Stimulated activated CD4-positive, alpha-beta T cell treated with anti-CD3 and anti-CD28 coated beads, Interleukin-1b, Interleukin-23, amount 100 ng/mL, for 4 hours (primary cell): ENCODE data around the gene HAT1.
"Not testable (repeated sequence)": the region's sequence is repeated elsewhere in the genome, so short reads cannot be mapped to it uniquely, and the experiment has no call there.

Experiments
- DNase-seq, 2 donors: peaks; one replicate each; pipeline ENCODE4 v3.0.0-alpha.2; 2020; ENCODE audit warnings: low read depth in 2 of 2

Gene HAT1

GRCh38 chr2:171972329-171972982, 50.2 kb downstream of the HAT1 start:
- DNase-seq, result no peak

DNA sequence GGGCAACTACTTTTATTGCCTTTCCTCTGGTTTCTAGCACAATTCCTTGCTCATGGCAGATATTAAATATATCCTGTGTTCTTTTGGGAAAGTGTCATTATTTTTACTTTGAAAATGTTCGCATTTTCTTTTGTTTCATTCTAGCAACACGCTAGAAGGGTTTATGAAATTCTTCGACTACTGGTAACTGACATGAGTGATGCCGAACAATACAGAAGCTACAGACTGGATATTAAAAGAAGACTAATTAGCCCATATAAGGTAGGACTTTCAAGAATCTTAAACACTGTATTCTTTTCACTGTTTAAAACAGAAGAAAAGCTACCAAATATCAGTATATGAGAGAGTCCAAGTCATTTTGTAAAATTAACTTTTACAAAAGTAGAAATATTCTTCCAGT, 56.8 kb downstream of the HAT1 start:
- no peak for DNase-seq

DNA sequence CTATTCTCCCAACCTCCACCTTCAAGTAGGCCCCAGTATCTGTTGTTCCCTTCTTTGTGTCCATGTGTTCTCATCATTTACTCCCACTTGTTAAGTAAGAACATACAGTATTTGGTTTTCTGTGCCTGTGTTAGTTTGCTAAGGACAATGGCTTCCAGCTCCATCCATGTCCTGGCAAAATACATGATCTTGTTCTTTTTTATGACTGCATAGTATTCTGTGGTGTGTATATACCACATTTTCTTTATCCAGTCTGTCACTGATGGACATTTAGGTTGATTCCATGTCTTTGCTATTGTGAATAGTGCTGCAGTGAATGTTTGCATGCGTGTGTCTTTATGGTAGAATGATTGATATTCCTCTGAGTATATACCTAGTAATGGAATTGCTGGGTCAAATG, 61.7 kb downstream of the HAT1 start:
- not testable (repeated sequence) for DNase-seq

- DNase-seq, result no peak
These were observed 62.8 kb downstream of the HAT1 start for GRCh38 chr2:171985076-171985475.

GRCh38 chr2:171986778-171987177, 64.5 kb downstream of the HAT1 start:
- DNase-seq, result no peak

DNA sequence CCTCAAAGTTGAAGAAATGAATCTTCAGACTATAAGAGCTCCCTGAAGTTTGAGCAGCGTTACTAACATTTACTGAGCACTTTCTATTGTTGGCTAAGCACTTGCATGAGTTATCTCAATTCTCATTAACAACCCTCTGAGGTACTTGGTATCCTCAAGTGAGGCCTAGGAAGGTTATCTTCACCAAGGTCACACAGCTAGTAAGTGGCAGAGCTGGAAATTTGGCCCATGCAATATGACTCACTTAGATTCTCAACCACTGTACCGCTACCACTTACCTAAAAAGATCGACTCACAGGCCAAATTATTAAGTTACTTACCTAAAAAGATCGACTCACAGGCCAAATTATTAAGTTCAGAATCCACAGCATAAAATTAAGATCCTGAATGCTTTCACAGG, 68.8 kb downstream of the HAT1 start:
- DNase-seq, result no peak

GRCh38 chr2:171995586-171995985, 73.3 kb downstream of the HAT1 start:
- no peak for DNase-seq

- DNase-seq, result no peak
These were observed 73.8 kb downstream of the HAT1 start for GRCh38 chr2:171996021-171996420.

DNA sequence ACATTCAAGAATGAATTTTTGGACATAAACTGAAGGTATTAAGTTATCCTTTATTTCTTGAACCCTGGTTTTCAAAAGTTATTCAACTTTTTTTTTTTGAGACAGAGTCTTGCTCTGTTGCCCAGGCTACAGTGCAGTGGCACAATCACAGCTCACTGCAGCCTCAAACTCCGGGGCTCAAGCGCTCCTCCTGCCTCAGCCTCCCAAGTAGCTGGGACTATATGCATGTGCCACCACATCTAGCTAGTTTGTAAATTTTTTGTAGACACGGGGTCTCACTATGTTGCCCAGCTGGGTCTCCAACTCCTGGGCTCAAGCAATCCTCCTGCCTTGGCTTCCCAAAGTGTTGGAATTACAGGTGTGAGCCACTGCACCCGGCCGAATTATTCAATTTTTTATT, 74.8 kb downstream of the HAT1 start:
- DNase-seq, result not testable (repeated sequence)

DNA sequence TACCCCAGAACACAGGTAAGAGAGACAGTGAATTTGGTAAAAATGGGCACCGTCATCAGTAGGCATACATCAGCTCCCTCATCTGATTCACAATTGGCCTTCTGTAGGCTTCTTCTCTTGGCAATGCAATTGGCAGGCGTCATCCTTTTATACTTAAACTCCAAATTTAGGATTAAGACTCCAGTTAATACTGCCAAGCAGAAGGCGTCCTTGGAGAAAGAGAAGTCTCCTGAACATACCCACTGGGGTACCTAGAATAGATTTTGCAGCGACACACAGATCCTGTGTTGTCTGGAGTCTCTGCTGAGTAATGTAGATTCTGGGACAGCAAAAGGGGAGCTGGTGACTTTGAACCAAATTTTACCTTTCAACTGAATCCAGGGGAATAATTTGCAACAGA, 76.9 kb downstream of the HAT1 start:
- DNase-seq, result no peak

DNA sequence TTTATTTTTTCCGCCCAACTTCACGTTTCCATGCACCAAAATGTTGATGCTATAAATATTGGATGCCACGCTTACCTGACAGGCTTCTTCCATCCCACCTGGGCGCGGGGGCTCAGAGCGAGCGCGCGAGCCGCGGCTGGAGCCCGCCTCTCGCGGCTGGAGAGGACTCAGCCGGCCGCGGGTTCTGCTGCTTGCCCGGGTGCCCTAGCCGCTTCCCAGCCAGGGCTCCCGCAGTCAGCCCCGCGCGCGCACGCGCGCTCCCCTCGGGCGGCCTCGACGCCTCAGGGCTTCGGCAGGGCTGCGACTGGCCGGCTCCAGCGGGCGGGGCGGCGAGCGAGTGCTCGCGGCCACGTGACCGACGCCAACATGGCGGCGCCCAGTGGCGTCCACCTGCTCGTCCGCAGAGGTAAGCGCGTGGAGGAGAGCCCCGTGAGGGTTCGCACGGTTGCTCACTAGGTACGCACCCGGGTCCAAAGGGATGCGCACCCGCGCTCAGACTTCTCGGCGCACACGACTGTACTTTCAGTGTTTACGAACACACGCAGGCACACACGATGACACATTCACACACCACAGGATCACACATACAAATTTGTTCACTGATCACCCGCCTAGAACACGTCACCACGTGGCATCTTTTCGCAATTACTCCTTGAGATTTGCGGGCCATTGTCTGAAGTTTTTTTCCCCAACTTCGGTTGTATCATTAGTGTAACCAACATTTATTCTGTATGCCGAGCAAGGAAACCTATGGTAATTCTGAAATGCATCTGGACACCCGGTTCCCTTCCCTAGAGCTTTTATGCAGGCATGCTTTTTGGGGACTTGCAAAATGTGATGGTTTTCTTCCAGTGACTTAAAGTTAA, 77.6 kb downstream of the HAT1 start, which contains the start of gene METAP1D:
Gene METAP1D (plus strand): TSS at position 350 of the 866 bp plus-strand sequence. CDS start 17 bp downstream, at position 367.
- peak; percentile 75 to 85 for DNase-seq

GRCh38 chr2:172000696-172001361, 78.6 kb downstream of the HAT1 start:
- no peak for DNase-seq

- no peak for DNase-seq
These were observed 85.1 kb downstream of the HAT1 start for GRCh38 chr2:172007372-172007771.

- no peak for DNase-seq
These were observed 87.6 kb downstream of the HAT1 start for GRCh38 chr2:172009823-172010222.

DNA sequence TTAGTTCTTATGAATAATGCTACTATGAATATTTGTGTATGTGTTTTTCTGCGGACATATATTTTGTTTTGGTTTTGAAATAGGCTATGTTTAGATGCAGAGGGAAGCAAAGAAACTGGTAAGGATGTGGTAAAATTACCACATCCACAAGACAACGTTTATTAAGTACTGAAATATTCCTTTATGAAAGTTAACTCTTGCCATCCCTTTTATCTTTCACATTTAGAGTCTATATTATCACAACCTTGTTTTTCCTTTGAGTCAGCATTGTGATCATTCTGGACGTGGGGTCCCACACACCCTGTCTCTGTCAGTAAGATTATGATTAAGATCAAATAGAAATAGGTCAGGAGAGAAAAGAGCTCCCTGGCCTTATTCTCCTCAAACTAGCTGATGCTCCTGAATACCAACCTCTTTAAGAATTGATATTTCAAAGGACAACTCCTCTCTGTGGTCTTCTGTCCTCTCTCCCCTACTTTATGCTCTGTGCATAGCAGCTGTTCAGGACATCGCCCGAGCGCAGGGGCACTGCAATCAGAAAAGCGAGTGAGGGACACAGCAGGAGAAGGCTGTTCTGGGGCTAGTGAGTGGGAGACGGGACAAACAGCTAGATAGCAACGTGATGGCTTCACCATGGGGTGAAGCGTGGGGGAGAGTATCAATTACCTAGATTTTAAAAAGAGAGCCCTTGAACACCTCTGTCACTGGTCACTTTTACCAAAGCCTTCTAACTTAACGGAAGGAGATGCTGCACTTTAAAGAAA, 89.7 kb downstream of the HAT1 start:
- no peak for DNase-seq

DNA sequence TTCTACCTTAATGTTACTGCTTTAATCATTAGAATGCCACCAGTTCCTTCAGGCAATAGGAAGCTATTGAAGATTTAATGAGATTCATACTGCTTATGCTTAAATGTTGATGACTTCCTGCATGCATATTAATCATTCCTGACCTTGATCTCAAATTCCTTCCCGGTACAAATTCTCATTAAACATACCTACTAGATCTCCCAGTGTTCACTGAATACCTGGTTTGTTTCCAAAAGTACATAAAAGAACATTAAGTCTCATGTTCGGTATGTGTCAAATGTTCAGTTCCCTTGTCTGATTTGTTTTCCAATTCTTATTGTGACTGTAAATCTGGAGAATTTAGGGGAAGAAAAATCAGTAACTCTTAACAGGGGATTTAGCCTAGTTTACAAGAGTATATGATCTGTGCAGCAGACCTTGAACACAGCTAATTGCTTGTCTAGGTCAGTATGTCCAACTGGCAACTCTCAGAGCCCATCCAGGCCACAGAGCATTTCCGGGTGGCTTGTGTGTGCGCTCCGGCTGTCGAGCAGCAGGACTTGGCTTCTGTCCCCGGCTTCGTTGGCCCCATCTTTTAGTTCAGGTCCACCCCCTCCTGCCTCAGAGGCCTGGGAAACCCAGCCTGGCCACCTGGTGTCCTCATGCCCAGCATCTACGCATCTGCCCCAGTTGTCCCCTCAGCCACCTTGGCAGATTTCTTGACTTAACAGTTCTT, 90.6 kb downstream of the HAT1 start:
- DNase-seq, result no peak

GRCh38 chr2:172013396-172013795, 91.1 kb downstream of the HAT1 start:
- no peak for DNase-seq

DNA sequence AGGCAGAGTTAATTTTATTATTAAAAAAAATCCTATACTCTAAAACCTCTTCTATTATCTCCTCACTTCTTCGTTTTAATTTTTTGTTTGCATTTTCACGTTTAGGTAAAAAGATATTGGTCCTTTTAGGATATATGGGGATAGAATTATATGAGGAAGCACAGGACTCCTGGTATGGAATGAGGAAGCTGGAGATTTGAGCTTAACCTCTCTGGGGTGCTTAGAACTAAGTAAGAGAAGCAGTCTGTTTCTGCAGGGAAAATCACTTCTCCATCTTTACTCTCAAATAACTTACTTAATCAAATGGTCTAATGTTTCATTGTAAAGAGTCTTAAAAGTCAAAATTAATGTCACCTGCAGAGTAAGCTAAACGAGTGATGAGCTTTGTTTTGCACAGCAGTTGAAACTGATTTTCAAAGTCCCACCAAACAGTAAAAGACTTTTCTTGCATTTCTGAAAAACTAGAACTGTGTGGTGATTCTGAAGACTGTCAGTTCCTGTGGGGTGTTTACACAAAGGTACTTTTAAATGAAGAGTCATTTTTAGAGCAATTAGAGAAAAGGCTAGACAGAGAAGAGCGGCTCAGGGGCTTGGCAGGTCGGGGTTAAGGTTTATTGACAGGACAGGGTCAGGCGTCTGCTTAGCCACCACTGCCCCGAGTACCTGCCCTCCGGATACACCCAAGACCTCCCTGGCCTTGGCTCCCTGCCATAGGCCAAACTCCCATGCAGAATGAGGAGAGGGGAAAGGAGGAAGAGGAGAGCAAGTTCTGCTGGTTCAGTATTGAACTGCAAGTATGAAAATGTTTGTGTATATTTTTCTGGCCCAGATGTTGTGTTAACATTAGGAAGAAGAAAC, 99.0 kb downstream of the HAT1 start:
- DNase-seq, result no peak

GRCh38 chr2:172021955-172022354, 99.7 kb downstream of the HAT1 start:
- no peak for DNase-seq

DNA sequence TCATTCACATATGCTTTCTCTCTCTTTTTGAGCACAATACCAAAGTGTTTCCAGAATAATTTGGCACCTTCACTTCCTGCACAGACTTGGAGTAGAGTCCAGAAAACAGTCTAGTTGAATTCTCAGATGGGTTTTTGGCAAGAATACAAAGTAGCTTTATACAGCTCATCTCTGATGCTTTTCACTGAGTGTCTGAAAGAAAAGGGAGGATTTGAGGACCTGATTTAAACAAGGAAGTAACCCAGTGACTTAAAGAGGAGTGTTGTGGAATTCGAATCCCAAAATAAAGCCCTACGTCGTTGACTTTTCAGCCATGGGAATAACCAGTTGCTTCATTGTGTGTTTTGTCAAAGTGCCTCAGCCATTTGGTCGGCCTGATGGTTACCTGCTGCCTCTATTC, 109.3 kb downstream of the HAT1 start:
- DNase-seq, result no peak
